ENCODE results near the gene CD34.
A peak's percentile ranks its signal among the peaks of the same experiment; 100 is the strongest.

Gene CD34

GRCh38 chr1:207873055-207873890, 37.7 kb downstream of the CD34 start:
- DNase-seq (ENCODE audit: low spot score) = no peak

GRCh38 chr1:207872621-207873020, 38.3 kb downstream of the CD34 start:
- no peak for DNase-seq (ENCODE audit: low spot score)

- no peak for DNase-seq (ENCODE audit: low spot score)
Measured at GRCh38 chr1:207871117-207871649, 39.7 kb downstream of the CD34 start.

GRCh38 chr1:207870306-207871031, 40.5 kb downstream of the CD34 start:
- peak; percentile 43 for DNase-seq (ENCODE audit: low spot score)

GRCh38 chr1:207869859-207870258, 41.1 kb downstream of the CD34 start:
- no peak for DNase-seq (ENCODE audit: low spot score)

GRCh38 chr1:207868774-207869721, 41.9 kb downstream of the CD34 start:
- DNase-seq (ENCODE audit: low spot score) = peak; percentile 81

GRCh38 chr1:207868251-207868773, 42.6 kb downstream of the CD34 start:
- DNase-seq (ENCODE audit: low spot score) = no peak

GRCh38 chr1:207867136-207868109, 43.5 kb downstream of the CD34 start:
- peak; percentile 93 for DNase-seq (ENCODE audit: low spot score)

GRCh38 chr1:207866471-207867135, 44.3 kb downstream of the CD34 start:
- DNase-seq (ENCODE audit: low spot score) = peak; percentile 95

GRCh38 chr1:207863893-207864535, 46.9 kb downstream of the CD34 start:
- DNase-seq (ENCODE audit: low spot score) = no peak

GRCh38 chr1:207862241-207862787, 48.6 kb downstream of the CD34 start:
- DNase-seq (ENCODE audit: low spot score) = no peak

- no peak for DNase-seq (ENCODE audit: low spot score)
Measured at GRCh38 chr1:207861442-207862177, 49.3 kb downstream of the CD34 start.

- DNase-seq (ENCODE audit: low spot score) = no peak
Measured at GRCh38 chr1:207860531-207860930, 50.4 kb downstream of the CD34 start.

- no peak for DNase-seq (ENCODE audit: low spot score)
Measured at GRCh38 chr1:207858806-207859205, 52.1 kb downstream of the CD34 start.

- no peak for DNase-seq (ENCODE audit: low spot score)
Measured at GRCh38 chr1:207858281-207858680, 52.6 kb downstream of the CD34 start.

GRCh38 chr1:207857447-207857846, 53.5 kb downstream of the CD34 start:
- DNase-seq (ENCODE audit: low spot score) = no peak

- DNase-seq (ENCODE audit: low spot score) = no peak
Measured at GRCh38 chr1:207856276-207857023, 54.5 kb downstream of the CD34 start.

- DNase-seq (ENCODE audit: low spot score) = no peak
Measured at GRCh38 chr1:207854001-207854400, 56.9 kb downstream of the CD34 start.

Data from cerebellar cortex (tissue), 1 donor.